Measurements from ENCODE around the gene CLIC1.
A peak's percentile ranks its signal among the peaks of the same experiment; 100 is the strongest.

The CLIC1 gene

DNA sequence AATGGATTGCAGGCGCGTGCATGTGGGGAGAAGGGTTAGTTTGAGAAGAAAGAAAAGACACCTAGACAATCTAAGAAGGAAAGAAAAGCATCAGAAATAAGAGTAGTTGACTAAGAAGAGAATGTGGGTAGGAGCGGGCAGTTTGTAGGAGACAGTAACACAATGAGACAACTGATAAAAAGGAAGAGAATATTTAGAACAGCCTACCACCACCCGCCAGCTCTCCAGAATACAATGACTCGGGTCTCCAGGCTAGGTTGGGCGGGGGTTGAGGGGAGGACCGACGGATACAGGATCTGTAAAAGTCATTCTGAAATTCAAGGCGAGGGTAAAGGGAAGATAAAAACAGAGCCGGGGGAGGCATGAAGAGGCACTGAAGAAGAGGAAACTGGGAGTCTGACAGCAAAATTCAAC is 33.9 kb downstream of the CLIC1 start:
- no peak for TF ChIP-seq EZH2phosphoT487 (IDR thresholded peaks at IDR 0.05; ENCODE audit: borderline replicate concordance)
- TF ChIP-seq, protein P1, sequence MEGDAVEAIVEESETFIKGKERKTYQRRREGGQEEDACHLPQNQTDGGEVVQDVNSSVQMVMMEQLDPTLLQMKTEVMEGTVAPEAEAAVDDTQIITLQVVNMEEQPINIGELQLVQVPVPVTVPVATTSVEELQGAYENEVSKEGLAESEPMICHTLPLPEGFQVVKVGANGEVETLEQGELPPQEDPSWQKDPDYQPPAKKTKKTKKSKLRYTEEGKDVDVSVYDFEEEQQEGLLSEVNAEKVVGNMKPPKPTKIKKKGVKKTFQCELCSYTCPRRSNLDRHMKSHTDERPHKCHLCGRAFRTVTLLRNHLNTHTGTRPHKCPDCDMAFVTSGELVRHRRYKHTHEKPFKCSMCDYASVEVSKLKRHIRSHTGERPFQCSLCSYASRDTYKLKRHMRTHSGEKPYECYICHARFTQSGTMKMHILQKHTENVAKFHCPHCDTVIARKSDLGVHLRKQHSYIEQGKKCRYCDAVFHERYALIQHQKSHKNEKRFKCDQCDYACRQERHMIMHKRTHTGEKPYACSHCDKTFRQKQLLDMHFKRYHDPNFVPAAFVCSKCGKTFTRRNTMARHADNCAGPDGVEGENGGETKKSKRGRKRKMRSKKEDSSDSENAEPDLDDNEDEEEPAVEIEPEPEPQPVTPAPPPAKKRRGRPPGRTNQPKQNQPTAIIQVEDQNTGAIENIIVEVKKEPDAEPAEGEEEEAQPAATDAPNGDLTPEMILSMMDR (conservative IDR thresholded peaks at IDR 0.05; ENCODE audit: low read length), result no peak

DNA sequence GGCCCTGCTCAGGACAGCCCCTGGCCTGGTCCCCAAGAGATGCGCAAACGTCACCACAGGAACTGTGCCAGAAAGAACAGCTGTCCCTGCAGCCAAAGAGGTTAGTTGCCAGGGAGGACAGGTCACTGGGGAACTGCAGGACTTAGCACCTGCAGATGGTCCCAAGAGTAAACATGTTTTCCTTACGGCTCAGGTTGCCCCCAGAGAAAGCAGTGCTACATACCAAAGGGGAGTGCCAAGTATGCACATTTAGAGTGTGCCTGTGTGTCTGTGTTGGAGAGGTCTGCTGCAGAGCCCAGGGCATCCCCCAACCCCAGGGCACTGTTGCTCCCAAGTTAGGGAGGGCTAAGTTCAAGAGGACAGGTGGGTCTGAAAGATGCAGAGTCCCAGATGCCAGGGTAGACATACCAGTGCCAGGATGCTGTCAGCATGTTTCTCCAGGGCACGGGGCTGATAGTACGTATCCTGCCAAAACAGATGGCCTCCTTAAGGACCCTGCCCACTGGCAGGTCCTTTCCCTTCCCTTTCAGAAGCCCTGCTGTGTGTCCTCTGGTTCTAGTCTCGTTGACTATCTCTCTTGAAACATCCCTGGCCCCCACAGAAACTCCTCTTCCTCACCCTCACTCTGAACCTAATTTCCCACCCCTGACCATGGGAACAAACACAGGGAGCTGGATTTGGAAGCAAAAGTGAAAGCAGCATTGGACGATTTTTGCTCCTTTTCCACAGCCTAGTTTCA is 34.5 kb downstream of the CLIC1 start:
- H3F3A ChIP-seq (ENCODE audit: low read depth), result no peaks in the 10 kb centered on the region
- no peak overlapping the region for H2AFZ ChIP-seq (ENCODE audit: low read length)
- peaks cover 15% of the 10 kb centered on the region for H4K20me1 ChIP-seq (ENCODE audit: insufficient read depth, low read length, poor library complexity, severe bottlenecking)

More for the DNA sequence above, 33.9 kb downstream of the CLIC1 start:
- H3K36me3 ChIP-seq (ENCODE audit: insufficient read depth, low read length), result no peaks in the 10 kb centered on the region
- no peaks in the 10 kb centered on the region for H3F3A ChIP-seq (ENCODE audit: low read depth)
- H3K27me3 ChIP-seq (ENCODE audit: insufficient read depth, low read length, poor library complexity, severe bottlenecking), result no peaks in the 10 kb centered on the region
- peaks cover 46% of the 10 kb centered on the region for H3K79me2 ChIP-seq (ENCODE audit: insufficient read depth, low read length)
- H3K9me2 ChIP-seq (replicated peaks; ENCODE audit: low read depth, low read length), result no peaks in the 10 kb centered on the region
- H3K4me1 ChIP-seq (ENCODE audit: insufficient read depth, low read length, poor library complexity, severe bottlenecking), result peaks cover 24% of the 10 kb centered on the region
- H3K9me3 ChIP-seq (ENCODE audit: insufficient read depth, low read depth, low read length), result no peaks in the 10 kb centered on the region
- H3K4me2 ChIP-seq (ENCODE audit: low read depth, low read length, poor library complexity, severe bottlenecking), result peak overlapping the region; percentile 88
- H3K4me3 ChIP-seq (ENCODE audit: low read length, poor library complexity, severe bottlenecking), result peak overlapping the region; percentile 88
- peak overlapping the region; percentile 88 for H3K9ac ChIP-seq (ENCODE audit: low read depth, low read length, poor library complexity, severe bottlenecking)
- H2AFZ ChIP-seq (ENCODE audit: low read length), result peak overlapping the region; percentile 77
- H4K20me1 ChIP-seq (ENCODE audit: insufficient read depth, low read length, poor library complexity, severe bottlenecking), result peaks cover 15% of the 10 kb centered on the region

DNA sequence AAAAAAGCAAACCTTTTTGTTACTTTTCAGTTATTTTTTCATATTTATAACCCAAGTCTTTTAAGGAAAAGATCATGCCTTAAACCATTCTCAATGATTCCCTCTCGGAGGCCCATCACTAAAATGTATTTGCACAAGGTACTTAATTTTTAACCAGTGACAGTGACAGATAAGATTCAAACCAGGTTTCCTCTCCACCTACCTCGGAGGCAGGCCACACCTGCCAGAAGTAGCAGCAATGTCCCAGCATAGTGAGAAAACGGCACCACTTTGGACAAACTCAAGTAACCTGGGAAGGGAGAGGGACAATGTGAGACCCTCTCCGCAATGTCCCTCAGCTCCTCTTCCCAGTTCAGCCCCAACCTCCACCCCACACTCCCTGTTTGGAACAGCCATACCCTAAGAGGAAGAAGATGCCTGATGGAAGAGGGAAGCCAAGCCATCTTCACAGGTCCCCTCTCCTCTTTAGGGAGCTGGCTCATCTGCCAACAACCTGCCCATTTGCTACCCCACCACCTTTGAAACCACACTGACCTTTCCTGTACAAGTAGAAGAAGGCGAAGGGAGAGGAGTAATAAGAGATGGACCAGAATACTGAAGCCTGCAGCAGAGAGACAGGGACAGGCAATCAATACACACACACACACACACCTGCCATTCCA is 35.5 kb downstream of the CLIC1 start:
- peak overlapping the region; percentile 88 for H3K4me3 ChIP-seq (ENCODE audit: low read length, poor library complexity, severe bottlenecking)

More for the DNA sequence above, 34.5 kb downstream of the CLIC1 start:
- Histone ChIP-seq H3K9me2 (replicated peaks; ENCODE audit: low read depth, low read length) (no peaks in the 10 kb centered on the region), H3K27me3 (ENCODE audit: insufficient read depth, low read length, poor library complexity, severe bottlenecking) (no peaks in the 10 kb centered on the region), H3K4me2 (ENCODE audit: low read depth, low read length, poor library complexity, severe bottlenecking) (peak overlapping the region; percentile 88), H3K9ac (ENCODE audit: low read depth, low read length, poor library complexity, severe bottlenecking) (peak overlapping the region; percentile 88), H3K4me3 (ENCODE audit: low read length, poor library complexity, severe bottlenecking) (peak overlapping the region; percentile 88), H3K9me3 (ENCODE audit: insufficient read depth, low read depth, low read length) (no peaks in the 10 kb centered on the region), H3K36me3 (ENCODE audit: insufficient read depth, low read length) (peaks cover 1% of the 10 kb centered on the region; the same call in 1 of the 2 replicates), H3K4me1 (ENCODE audit: insufficient read depth, low read length, poor library complexity, severe bottlenecking) (peaks cover 24% of the 10 kb centered on the region), H3K79me2 (ENCODE audit: insufficient read depth, low read length) (peaks cover 46% of the 10 kb centered on the region)
- TF ChIP-seq, protein P1 (conservative IDR thresholded peaks at IDR 0.05; ENCODE audit: low read length), result no peak
- TF ChIP-seq EZH2phosphoT487 (IDR thresholded peaks at IDR 0.05; ENCODE audit: borderline replicate concordance), result no peak

More for the DNA sequence above, 35.5 kb downstream of the CLIC1 start:
- Histone ChIP-seq H3K4me2 (ENCODE audit: low read depth, low read length, poor library complexity, severe bottlenecking) (peak overlapping the region; percentile 88), H3K36me3 (ENCODE audit: insufficient read depth, low read length) (peaks cover 5% of the 10 kb centered on the region; the same call in 1 of the 2 replicates), H4K20me1 (ENCODE audit: insufficient read depth, low read length, poor library complexity, severe bottlenecking) (peaks cover 15% of the 10 kb centered on the region), H3K9me3 (ENCODE audit: insufficient read depth, low read depth, low read length) (no peaks in the 10 kb centered on the region), H3K9me2 (replicated peaks; ENCODE audit: low read depth, low read length) (no peaks in the 10 kb centered on the region), H3K4me1 (ENCODE audit: insufficient read depth, low read length, poor library complexity, severe bottlenecking) (peaks cover 24% of the 10 kb centered on the region), H3F3A (ENCODE audit: low read depth) (no peaks in the 10 kb centered on the region), H2AFZ (ENCODE audit: low read length) (no peak overlapping the region), H3K9ac (ENCODE audit: low read depth, low read length, poor library complexity, severe bottlenecking) (peak overlapping the region; percentile 88), H3K27me3 (ENCODE audit: insufficient read depth, low read length, poor library complexity, severe bottlenecking) (no peaks in the 10 kb centered on the region), H3K79me2 (ENCODE audit: insufficient read depth, low read length) (peaks cover 46% of the 10 kb centered on the region)
- TF ChIP-seq, protein P1 (conservative IDR thresholded peaks at IDR 0.05; ENCODE audit: low read length), result no peak
- no peak for TF ChIP-seq EZH2phosphoT487 (IDR thresholded peaks at IDR 0.05; ENCODE audit: borderline replicate concordance)

Data from Loucy (cell line).